GM12873 (cell line): Measurements from ENCODE around the gene TOP1.

Experiments used
- CTCF ChIP-seq: IDR thresholded peaks from 2 replicates; pipeline ENCODE4 v1.5.1; 2012; ENCODE audit warnings: low read depth, mild to moderate bottlenecking, moderate library complexity, low read length, control low read depth; ENCODE audit not compliant: insufficient read depth; ENCODE audit errors: missing control alignments

The TOP1 gene

DNA sequence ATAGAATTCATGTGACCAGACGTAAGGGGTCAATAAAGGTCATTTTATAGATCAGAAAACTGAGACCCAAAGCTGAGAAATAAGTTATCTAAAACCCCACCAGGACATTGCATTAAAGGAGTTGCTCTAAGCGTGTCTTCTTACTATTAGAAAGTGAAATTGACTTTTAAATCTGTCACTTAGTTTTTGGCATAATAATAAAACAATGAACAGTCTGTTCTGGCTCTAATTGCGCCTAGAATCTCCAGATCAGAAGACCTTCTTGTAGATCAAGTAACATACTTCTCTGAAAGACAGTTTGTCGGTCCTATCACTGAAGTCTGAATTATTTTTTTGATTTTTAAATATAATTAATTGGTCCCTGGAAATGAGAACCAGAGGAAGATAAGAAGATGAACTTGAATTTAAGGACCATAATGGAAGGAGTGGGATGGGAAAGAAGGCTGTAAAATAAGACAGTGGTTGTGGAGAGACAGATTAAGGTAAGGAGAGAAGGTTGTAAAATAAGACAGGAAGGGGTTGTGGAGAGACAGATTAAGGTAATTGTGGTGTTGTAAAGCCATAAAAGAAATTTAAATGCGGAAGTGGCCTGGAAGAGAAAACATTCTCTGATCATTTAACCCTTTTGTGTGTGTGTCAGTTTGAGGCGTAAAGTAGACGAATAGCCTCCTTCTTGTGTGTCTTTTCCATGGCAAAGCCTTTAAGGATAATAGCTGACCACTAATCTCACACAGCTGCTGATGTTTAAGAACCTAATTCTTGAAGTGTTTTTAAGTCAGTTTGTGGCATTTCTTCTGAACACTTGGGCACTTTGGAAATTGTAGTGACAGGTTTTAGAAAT, 20.1 kb downstream of the TOP1 start:
- no peak for TF ChIP-seq CTCF

- TF ChIP-seq CTCF, result no peak
Measured at GRCh38 chr20:41049451-41049850, 20.8 kb downstream of the TOP1 start.

GRCh38 chr20:41050361-41051008, 21.9 kb downstream of the TOP1 start:
- TF ChIP-seq CTCF, result no peak

- TF ChIP-seq CTCF, result no peak
Measured at GRCh38 chr20:41051009-41051825, 22.6 kb downstream of the TOP1 start.

DNA sequence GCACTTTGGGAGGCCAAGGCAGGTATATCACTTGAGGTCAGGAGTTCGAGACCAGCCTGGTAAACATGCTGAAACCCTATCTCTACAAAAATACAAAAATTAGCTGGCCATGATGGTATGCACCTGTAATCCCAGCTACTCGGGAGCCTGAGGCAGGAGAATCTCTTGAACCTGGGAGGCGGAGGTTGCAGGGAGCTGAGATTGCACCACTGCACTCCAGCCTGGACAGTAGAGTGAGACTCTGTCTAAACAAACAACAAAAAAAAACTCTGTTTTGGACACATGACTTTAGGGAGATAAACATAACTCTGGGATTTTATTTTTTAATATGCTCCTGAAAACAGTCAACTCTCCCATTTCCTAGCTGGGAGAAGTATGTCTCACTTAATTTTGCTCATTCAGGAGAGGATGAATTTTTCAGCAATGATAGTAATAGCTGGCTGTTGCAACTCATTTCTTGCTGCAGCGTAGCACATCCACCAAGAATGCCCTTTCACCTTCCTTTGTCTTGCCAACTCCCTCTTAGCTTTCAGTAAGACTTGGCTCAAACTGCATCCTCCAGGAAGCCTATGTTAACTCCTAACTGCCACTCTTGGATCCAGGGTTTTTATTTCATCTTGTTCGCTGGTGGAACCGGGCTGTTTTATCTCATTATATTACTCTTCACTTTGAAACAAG, 24.3 kb downstream of the TOP1 start:
- no peak for TF ChIP-seq CTCF

DNA sequence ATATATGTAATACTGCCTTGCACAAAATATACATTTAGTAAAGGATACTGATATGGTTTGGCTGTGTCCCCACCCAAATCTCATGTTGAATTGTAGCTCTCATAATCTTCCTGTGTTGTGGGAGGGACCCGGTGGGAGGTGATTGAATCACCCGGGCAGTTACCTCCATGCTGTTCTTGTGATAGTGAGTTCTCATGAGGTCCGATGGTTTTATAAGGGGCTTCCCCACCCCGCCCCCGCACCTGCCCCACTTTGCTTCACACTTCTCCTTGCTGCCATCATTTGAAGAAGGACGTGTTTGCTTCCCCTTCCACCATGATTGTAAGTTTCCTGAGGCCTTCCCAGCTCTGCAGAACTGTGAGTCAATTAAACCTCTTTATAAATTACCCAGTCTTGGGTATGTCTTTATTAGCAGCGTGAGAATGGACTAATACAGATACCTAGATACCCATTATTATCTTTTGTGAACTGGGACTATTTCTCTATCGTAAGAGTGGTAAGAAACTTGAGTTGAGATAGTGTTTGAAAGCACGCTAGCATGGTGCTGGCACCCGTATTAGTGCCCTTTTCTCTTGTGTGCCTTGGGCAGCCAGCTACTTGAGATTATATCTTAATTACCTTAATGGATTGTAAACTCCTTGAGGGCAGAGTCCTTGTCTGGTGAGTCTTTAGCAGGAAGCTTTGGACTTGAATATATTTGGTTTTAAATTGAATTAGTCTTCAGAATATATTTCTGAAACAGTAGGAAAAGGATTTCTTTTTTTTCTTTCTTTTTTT, 25.6 kb downstream of the TOP1 start:
- TF ChIP-seq CTCF, result no peak
